ENCODE measurements around the gene RCAN2.
A peak's percentile ranks its signal among the peaks of the same experiment; 100 is the strongest.

The RCAN2 gene

GRCh38 chr6:46234156-46234556, 257.1 kb downstream of the RCAN2 start:
- Mint-ChIP-seq H3K4me1 (no peaks in the 10 kb centered on the region), H3K4me3 (no peak overlapping the region), H3K27me3 (peaks cover 11% of the 10 kb centered on the region), H3K27ac (no peak overlapping the region), H3K36me3 (peaks cover 4% of the 10 kb centered on the region), H3K9me3 (peaks cover 4% of the 10 kb centered on the region)

- Mint-ChIP-seq H3K9me3 (peaks cover 4% of the 10 kb centered on the region), H3K36me3 (peaks cover 4% of the 10 kb centered on the region), H3K4me3 (no peak overlapping the region), H3K27ac (no peak overlapping the region), H3K4me1 (no peaks in the 10 kb centered on the region), H3K27me3 (peaks cover 12% of the 10 kb centered on the region)
These were observed 258.1 kb downstream of the RCAN2 start for GRCh38 chr6:46233129-46233528.

DNA sequence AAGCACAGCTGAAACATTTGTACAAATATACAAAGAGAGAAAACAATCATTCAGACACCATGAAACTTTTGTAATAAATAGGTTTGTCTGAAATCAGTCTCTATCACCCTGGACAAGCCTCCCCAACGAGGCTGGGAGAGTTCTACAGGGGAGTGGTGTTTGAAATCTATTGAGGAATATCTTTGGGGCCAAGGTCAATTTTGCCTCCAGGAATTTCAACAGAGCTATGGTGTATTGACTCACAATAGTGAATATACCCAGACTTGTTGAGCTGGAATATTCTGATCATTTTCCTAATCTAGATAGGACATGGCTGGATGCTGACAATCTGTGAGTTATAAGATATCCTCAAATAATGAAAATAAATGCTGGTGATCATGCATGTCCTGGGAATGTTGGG, 269.0 kb downstream of the RCAN2 start:
- Mint-ChIP-seq H3K36me3 (no peaks in the 10 kb centered on the region), H3K4me1 (peaks cover 6% of the 10 kb centered on the region), H3K9me3 (no peaks in the 10 kb centered on the region), H3K27ac (no peak overlapping the region), H3K4me3 (no peak overlapping the region), H3K27me3 (peaks cover 2% of the 10 kb centered on the region)

DNA sequence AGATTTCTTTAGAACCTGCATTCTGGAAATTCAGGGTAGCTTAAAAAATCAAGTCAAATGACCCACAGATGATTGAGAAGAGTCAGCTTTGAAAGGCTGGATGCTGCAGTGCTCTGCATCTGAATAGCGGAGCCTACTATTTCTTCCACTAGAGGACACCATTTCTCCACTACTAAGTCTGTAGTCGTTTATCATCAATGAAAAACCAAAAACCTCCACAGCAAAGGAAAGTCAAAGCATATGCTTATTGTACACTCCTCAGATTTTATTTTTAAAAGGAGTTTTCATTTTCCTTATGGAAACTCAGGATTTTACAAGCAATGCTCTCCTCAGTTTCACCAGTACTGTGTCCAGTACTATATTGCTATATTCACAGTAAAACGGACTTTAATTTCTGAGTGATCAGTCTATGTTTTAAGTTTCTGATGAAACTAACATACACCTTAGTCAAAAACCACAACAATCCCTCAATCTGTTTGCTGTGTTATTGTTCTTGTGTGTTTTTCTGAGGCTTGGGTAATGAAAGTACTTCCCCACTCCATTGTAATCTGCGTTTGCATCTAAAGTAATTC, 269.9 kb downstream of the RCAN2 start:
- Mint-ChIP-seq H3K4me1 (peaks cover 6% of the 10 kb centered on the region), H3K36me3 (no peaks in the 10 kb centered on the region), H3K4me3 (no peak overlapping the region), H3K9me3 (no peaks in the 10 kb centered on the region), H3K27me3 (peaks cover 1% of the 10 kb centered on the region), H3K27ac (no peak overlapping the region)

- Mint-ChIP-seq H3K4me3 (no peak overlapping the region), H3K9me3 (no peaks in the 10 kb centered on the region), H3K27ac (peak overlapping the region; percentile 74), H3K27me3 (peaks cover 1% of the 10 kb centered on the region), H3K4me1 (peaks cover 6% of the 10 kb centered on the region), H3K36me3 (no peaks in the 10 kb centered on the region)
These were observed 270.7 kb downstream of the RCAN2 start for GRCh38 chr6:46220352-46221221.

- H3K27me3 Mint-ChIP-seq = peaks cover 3% of the 10 kb centered on the region
- no peak overlapping the region for H3K4me3 Mint-ChIP-seq
- H3K36me3 Mint-ChIP-seq = no peaks in the 10 kb centered on the region
- no peaks in the 10 kb centered on the region for H3K9me3 Mint-ChIP-seq
- peaks cover 6% of the 10 kb centered on the region for H3K4me1 Mint-ChIP-seq
- no peak overlapping the region for H3K27ac Mint-ChIP-seq
These were observed 271.6 kb downstream of the RCAN2 start for GRCh38 chr6:46219661-46220060.

GRCh38 chr6:46218457-46218856, 272.8 kb downstream of the RCAN2 start:
- Mint-ChIP-seq H3K9me3 (no peaks in the 10 kb centered on the region), H3K36me3 (no peaks in the 10 kb centered on the region), H3K27me3 (peaks cover 3% of the 10 kb centered on the region), H3K27ac (no peak overlapping the region), H3K4me3 (no peak overlapping the region), H3K4me1 (peaks cover 6% of the 10 kb centered on the region)

DNA sequence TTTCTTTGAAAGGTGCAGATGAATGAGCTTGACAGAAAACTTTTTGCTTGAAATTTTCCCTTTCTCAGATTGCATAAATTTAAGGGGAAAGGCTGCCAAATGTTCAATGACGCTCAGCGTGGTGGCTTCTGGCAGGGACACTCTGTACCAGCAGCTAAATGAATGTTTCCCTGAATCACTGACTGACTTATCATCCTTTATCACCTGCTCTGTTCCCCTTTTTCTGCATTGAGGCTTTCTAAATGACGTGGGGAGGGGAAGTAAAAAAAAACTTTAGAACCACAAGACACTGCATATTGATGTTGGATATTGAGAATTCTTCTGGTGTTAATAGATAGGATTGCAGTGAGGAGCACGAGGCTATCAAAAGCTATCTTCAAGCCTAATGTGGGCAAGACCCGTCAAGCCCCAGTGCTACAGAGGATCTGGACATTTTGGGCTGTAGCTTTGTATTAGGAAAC, 273.5 kb downstream of the RCAN2 start:
- H3K36me3 Mint-ChIP-seq = no peaks in the 10 kb centered on the region
- H3K4me3 Mint-ChIP-seq = no peak overlapping the region
- peaks cover 6% of the 10 kb centered on the region for H3K4me1 Mint-ChIP-seq
- H3K27me3 Mint-ChIP-seq = peaks cover 3% of the 10 kb centered on the region
- no peaks in the 10 kb centered on the region for H3K9me3 Mint-ChIP-seq
- no peak overlapping the region for H3K27ac Mint-ChIP-seq

DNA sequence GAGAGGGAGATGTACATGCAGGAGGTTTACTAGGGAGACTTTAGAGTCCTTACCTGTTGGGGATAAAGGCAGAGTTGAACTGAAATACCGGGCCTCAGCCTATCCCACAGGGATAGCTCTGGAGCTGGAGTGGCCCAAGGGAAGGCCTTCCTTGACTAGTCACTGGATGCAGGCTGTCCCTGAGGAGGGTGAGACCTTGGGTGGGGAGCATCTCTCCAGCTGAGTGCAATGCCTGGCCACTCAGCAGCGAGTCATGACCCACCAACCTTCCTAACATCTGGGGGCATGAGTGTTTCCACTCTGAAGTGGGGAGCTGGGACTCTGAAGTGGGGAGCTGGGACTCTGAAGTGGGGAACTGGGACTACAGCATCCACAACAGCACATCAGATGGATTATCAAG, 274.4 kb downstream of the RCAN2 start:
- Mint-ChIP-seq H3K9me3 (no peaks in the 10 kb centered on the region), H3K4me3 (no peak overlapping the region), H3K27me3 (peaks cover 3% of the 10 kb centered on the region), H3K36me3 (no peaks in the 10 kb centered on the region), H3K27ac (no peak overlapping the region), H3K4me1 (peaks cover 6% of the 10 kb centered on the region)

- Mint-ChIP-seq H3K36me3 (no peaks in the 10 kb centered on the region), H3K4me3 (no peak overlapping the region), H3K9me3 (no peaks in the 10 kb centered on the region), H3K27ac (no peak overlapping the region), H3K4me1 (peaks cover 5% of the 10 kb centered on the region), H3K27me3 (peaks cover 2% of the 10 kb centered on the region)
These were observed 275.5 kb downstream of the RCAN2 start for GRCh38 chr6:46215777-46216176.

GRCh38 chr6:46215213-46215612, 276.0 kb downstream of the RCAN2 start:
- no peaks in the 10 kb centered on the region for H3K4me1 Mint-ChIP-seq
- no peaks in the 10 kb centered on the region for H3K36me3 Mint-ChIP-seq
- no peak overlapping the region for H3K27ac Mint-ChIP-seq
- peaks cover 2% of the 10 kb centered on the region for H3K27me3 Mint-ChIP-seq
- H3K4me3 Mint-ChIP-seq = no peak overlapping the region
- H3K9me3 Mint-ChIP-seq = no peaks in the 10 kb centered on the region

DNA sequence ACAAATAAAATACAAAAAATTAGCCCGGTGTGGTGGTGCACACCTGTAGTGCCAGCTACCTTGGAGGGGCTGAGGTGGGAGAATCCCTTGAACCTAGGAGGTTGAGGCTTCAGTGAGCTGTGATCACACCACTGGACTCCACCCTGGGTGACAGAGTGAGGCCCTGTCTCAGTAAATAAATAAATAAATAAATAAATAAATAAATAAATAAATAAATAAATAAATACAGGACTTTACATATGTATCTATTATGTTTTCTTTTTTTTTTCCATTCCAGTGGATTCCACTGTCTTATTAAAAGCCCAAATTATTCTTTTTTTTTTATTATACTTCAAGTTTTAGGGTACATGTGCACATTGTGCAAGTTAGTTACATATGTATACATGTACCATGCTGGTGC, 279.3 kb downstream of the RCAN2 start:
- peaks cover 3% of the 10 kb centered on the region for H3K27me3 Mint-ChIP-seq
- no peaks in the 10 kb centered on the region for H3K9me3 Mint-ChIP-seq
- H3K4me3 Mint-ChIP-seq = no peak overlapping the region
- no peaks in the 10 kb centered on the region for H3K4me1 Mint-ChIP-seq
- no peak overlapping the region for H3K27ac Mint-ChIP-seq
- no peaks in the 10 kb centered on the region for H3K36me3 Mint-ChIP-seq

DNA sequence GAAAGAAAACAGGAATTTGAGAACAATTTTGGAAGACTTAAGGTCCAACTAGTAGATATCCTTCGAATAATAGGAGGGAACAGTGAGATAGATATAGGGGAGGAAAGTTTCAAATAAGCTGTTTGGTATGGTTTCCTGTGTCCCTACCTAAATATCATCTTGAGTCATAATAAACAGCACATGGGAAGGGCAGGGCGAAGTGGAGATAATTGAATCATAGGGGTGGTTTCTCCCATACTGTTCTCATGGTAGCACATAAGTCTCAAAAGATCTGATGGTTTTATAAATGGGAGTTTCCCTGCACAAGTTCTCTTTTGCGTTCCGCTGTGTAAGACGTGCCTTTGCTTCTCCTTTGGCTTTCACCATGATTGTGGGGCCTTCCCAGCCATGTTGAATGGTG, 281.0 kb downstream of the RCAN2 start:
- H3K4me3 Mint-ChIP-seq = no peak overlapping the region
- no peaks in the 10 kb centered on the region for H3K36me3 Mint-ChIP-seq
- H3K27me3 Mint-ChIP-seq = peaks cover 4% of the 10 kb centered on the region
- H3K27ac Mint-ChIP-seq = no peak overlapping the region
- H3K4me1 Mint-ChIP-seq = no peaks in the 10 kb centered on the region
- H3K9me3 Mint-ChIP-seq = no peaks in the 10 kb centered on the region

GRCh38 chr6:46208303-46208702, 282.9 kb downstream of the RCAN2 start:
- H3K4me3 Mint-ChIP-seq = no peak overlapping the region
- peaks cover 3% of the 10 kb centered on the region for H3K27me3 Mint-ChIP-seq
- H3K9me3 Mint-ChIP-seq = no peaks in the 10 kb centered on the region
- H3K27ac Mint-ChIP-seq = no peak overlapping the region
- H3K4me1 Mint-ChIP-seq = no peaks in the 10 kb centered on the region
- H3K36me3 Mint-ChIP-seq = no peaks in the 10 kb centered on the region

GRCh38 chr6:46207174-46207573, 284.1 kb downstream of the RCAN2 start:
- H3K27me3 Mint-ChIP-seq = peaks cover 4% of the 10 kb centered on the region
- H3K36me3 Mint-ChIP-seq = no peaks in the 10 kb centered on the region
- no peak overlapping the region for H3K4me3 Mint-ChIP-seq
- H3K9me3 Mint-ChIP-seq = no peaks in the 10 kb centered on the region
- no peaks in the 10 kb centered on the region for H3K4me1 Mint-ChIP-seq
- H3K27ac Mint-ChIP-seq = no peak overlapping the region

- Mint-ChIP-seq H3K9me3 (no peaks in the 10 kb centered on the region), H3K4me1 (no peaks in the 10 kb centered on the region), H3K27ac (no peak overlapping the region), H3K27me3 (peaks cover 6% of the 10 kb centered on the region), H3K4me3 (no peak overlapping the region), H3K36me3 (no peaks in the 10 kb centered on the region)
These were observed 286.2 kb downstream of the RCAN2 start for GRCh38 chr6:46204880-46205650.

All from activated naive CD4-positive, alpha-beta T cell treated with anti-CD3 and anti-CD28 coated beads, Interleukin-2, amount 50 U/mL, for 24 hours (primary cell).